ENCODE data around the gene CER1.

- no peak for TF ChIP-seq CTCF (IDR thresholded peaks at IDR 0.05; ENCODE audit: low read length)
- TF ChIP-seq EZH2 (IDR thresholded peaks at IDR 0.05; ENCODE audit: borderline replicate concordance, low read length): no peak
Observed at GRCh38 chr9:14713187-14713767, 9.3 kb downstream of the CER1 start.
